Esophagus muscularis mucosa (tissue), 4 donors: ENCODE measurements around the gene MITF. TPM values are rescaled to one million over a fixed set of nuclear protein-coding genes. Genes with fewer than 3 reads are reported as not detected.

ENCODE experiments used
- DNase-seq: peaks from one replicate; pipeline ENCODE4 v3.0.0-alpha.2; 2017; ENCODE audit errors: extremely low spot score
- H3K27ac ChIP-seq, 4 donors: fragments of 200-600 bp; sonication (generic); replicated peaks in 1 of 4; 1 replicate in 3 of 4; 2 replicates in 1 of 4; pipeline ENCODE4 v1.5.1; 2016 to 2019; ENCODE audit warnings: mild to moderate bottlenecking in 1 of 4
- H3K27me3 ChIP-seq, 4 donors: fragments of 200-600 bp; sonication (generic); one replicate each; pipeline versions ENCODE4 v1.5.1 to v1.6.0; 2016 to 2019
- H3K36me3 ChIP-seq, 4 donors: fragments of 200-600 bp; sonication (generic); one replicate each; pipeline ENCODE4 v1.5.1; 2016 to 2019
- H3K4me1 ChIP-seq, 4 donors: fragments of 200-600 bp; sonication (generic); one replicate each; pipeline ENCODE4 v1.5.1; 2016 to 2019
- H3K4me3 ChIP-seq, 4 donors: fragments of 200-600 bp; sonication (generic); 1 replicate in 2 of 4; 2 replicates in 2 of 4; pipeline ENCODE4 v1.5.1; 2016 to 2019; ENCODE audit warnings: mild to moderate bottlenecking in 4 of 4, moderate library complexity in 1 of 4
- H3K9me3 ChIP-seq, 4 donors: fragments of 200-600 bp; sonication (generic); 1 replicate in 3 of 4; 2 replicates in 1 of 4; pipeline ENCODE4 v1.5.1; 2016 to 2019
- EP300 ChIP-seq: sonication (generic); formaldehyde crosslinking; IDR thresholded peaks from one replicate; pipeline ENCODE4 v1.6.1; 2017; ENCODE audit warnings: antibody characterized with exemption
- POLR2A ChIP-seq: fragments of 450-650 bp; IDR thresholded peaks from one replicate; pipeline ENCODE4 v1.6.1; 2017; ENCODE audit warnings: antibody characterized with exemption, moderate library complexity, mild to moderate bottlenecking, low read depth
- POLR2AphosphoS5 ChIP-seq, 2 donors: sonication (generic); formaldehyde crosslinking; IDR thresholded peaks; one replicate each; pipeline ENCODE4 v1.6.1; 2017; ENCODE audit warnings: antibody characterized with exemption in 2 of 2
- WGBS: methylation state at CpG from one replicate; pipeline ENCODE4 v1.1.5; 2018; 5-methylcytosine and 5-hydroxymethylcytosine counted together
- intact Hi-C: fragments of 100-400 bp; cut with DNase I; formaldehyde crosslinking; loops from one replicate; pipeline ENCODE4 v1.15.1; 2023
- total RNA-seq, 4 donors: library from RNA; depleted of rRNA; stranded (reverse); fragments of >200 nt; gene quantifications; one replicate each; pipeline versions ENCODE4 v1.1.0 to v1.2.1, GENCODE V29; 2016
- TF ChIP-seq, protein P1 (sequence below), 3 experiments: fragments of 200-600 bp in 2 of 3; fragments of 450-650 bp in 1 of 3; sonication (generic) in 2 of 3; IDR thresholded peaks; one replicate each; pipeline ENCODE4 v1.5.1; 2017 to 2019; ENCODE audit warnings: antibody characterized with exemption in 3 of 3, mild to moderate bottlenecking in 2 of 3, moderate library complexity in 1 of 3

MITF gene
- total RNA-seq, 4 donors from 2014 or later: 68.1 to 141 (median 81.2) TPM

DNA sequence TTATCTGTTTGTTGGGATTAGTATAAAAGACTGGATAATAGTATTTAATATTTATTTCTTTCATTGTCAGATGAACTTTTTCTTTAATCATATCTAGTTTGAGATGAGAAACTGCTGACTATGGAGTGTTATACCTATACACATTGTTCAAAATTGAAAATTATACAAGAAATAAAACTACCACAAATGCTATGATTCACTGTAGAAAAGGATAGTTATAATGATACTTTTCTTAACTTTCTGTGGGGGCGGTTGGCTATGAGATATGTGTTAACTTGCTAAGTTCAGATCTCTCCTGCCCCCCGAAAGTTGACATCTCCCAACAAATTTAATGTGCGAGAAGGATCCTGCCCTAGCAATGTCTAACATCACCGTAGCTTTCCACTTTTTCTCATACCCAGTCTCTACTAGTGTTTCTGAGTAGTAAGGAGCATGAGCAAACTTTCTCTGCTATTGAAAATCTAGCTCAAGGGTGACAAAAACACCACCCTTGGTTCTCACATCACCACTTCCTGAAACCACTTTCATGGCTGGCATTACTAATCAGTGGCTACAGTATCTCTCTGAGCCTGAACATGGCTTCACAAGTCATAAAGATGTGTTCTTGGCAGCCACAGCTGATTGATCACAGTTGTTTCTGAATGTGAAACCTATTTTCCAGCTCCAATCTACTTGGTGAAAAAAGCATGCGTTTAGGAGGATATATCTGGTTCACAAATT, 244.4 kb downstream of the MITF start:
- WGBS: 81% methylated on average over 5 of the region's 5 CpGs
- no peak for DNase-seq
- Histone ChIP-seq H3K9me3 (peaks cover 0 to 4% (median 2%) of the 10 kb centered on the region in 4 donors), H3K27me3 (no peaks in the 10 kb centered on the region), H3K4me1 (no peaks in the 10 kb centered on the region), H3K27ac (no peak overlapping the region), H3K4me3 (no peak overlapping the region), H3K36me3 (no peaks in the 10 kb centered on the region)
- intact Hi-C loops: no loop called here
- TF ChIP-seq EP300: no peak
- TF ChIP-seq POLR2AphosphoS5 (IDR thresholded peaks at IDR 0.05): no peak
- no peak for TF ChIP-seq POLR2A
- TF ChIP-seq, protein P1, sequence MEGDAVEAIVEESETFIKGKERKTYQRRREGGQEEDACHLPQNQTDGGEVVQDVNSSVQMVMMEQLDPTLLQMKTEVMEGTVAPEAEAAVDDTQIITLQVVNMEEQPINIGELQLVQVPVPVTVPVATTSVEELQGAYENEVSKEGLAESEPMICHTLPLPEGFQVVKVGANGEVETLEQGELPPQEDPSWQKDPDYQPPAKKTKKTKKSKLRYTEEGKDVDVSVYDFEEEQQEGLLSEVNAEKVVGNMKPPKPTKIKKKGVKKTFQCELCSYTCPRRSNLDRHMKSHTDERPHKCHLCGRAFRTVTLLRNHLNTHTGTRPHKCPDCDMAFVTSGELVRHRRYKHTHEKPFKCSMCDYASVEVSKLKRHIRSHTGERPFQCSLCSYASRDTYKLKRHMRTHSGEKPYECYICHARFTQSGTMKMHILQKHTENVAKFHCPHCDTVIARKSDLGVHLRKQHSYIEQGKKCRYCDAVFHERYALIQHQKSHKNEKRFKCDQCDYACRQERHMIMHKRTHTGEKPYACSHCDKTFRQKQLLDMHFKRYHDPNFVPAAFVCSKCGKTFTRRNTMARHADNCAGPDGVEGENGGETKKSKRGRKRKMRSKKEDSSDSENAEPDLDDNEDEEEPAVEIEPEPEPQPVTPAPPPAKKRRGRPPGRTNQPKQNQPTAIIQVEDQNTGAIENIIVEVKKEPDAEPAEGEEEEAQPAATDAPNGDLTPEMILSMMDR (IDR thresholded peaks at IDR 0.05): no peak

DNA sequence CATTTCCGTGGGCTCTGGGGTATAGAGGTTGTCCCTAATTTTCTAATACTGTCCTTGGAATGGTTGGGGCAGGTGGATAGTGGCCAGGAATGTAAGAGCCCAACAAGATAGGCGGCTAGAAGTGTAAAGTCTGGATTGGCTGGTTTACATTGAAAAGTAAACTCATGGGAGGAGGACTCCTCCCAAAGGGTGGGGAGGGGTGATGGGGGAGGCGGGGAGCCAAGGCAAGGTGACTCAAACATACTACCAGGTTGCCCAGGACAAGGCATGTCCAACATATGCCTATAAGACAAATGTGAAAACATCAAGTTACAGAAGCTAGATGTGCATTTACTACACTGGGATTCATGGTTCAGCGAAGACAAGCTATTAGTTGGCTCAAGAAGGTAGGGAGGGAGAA, 246.0 kb downstream of the MITF start:
- TF ChIP-seq, protein P1 (IDR thresholded peaks at IDR 0.05): no peak
- TF ChIP-seq EP300 (no peak), POLR2AphosphoS5 (IDR thresholded peaks at IDR 0.05) (no peak), POLR2A (no peak)
- H3K27ac ChIP-seq: no peak overlapping the region
- no peaks in the 10 kb centered on the region for H3K4me1 ChIP-seq
- H3K36me3 ChIP-seq: no peaks in the 10 kb centered on the region
- no peak overlapping the region for H3K4me3 ChIP-seq
- no peaks in the 10 kb centered on the region for H3K27me3 ChIP-seq
- intact Hi-C loops: no loop called here
- 89% methylated on average over 4 of the region's 4 CpGs for WGBS
- DNase-seq: no peak
- H3K9me3 ChIP-seq: no peaks in the 10 kb centered on the region

DNA sequence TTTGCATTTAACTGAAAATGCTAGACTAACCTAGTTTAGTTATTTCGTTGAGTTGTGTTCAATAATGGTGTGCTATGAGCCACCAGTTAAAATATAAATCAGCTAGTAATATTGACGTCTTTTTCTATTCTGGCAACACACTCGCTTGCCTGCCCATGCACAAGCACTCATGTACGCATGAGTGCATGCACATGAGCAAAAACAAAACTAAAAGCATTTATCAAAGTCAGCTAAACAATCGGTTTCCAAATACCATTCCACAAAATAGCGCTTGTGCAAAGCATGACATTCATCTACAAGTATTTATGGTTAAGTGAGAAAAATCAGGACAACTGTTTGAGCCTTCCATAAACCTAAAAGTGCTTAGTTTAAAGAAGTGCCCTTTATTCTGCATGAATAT, 247.2 kb downstream of the MITF start:
- Histone ChIP-seq H3K27ac (no peak overlapping the region), H3K9me3 (no peaks in the 10 kb centered on the region), H3K27me3 (no peaks in the 10 kb centered on the region), H3K36me3 (no peaks in the 10 kb centered on the region), H3K4me3 (no peak overlapping the region), H3K4me1 (no peaks in the 10 kb centered on the region)
- intact Hi-C loops: no loop called here
- WGBS: 82% methylated on average over 6 of the region's 6 CpGs
- TF ChIP-seq POLR2AphosphoS5 (IDR thresholded peaks at IDR 0.05): no peak
- TF ChIP-seq, protein P1 (IDR thresholded peaks at IDR 0.05): no peak
- TF ChIP-seq POLR2A: no peak
- TF ChIP-seq EP300: no peak
- no peak for DNase-seq

DNA sequence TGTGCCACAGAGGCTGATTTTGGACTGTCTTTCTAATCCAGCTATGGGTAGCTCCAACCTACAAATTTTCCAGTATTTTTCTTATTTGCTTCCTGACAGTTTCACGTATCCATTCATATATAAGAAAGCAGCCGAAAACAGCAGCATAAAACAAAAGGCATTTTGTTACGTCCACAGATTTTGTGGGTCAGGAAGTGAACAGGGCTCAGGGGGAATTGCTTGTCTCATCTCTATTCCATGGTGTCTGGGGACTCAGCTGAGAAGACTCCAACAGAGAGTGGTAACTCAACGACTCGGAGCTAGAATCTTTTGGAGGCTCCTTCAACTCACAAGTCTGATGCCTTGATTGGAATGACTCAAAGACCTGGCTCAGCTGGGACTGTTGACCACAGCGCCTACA, 248.6 kb downstream of the MITF start:
- Histone ChIP-seq H3K27ac (no peak overlapping the region), H3K4me1 (no peaks in the 10 kb centered on the region), H3K9me3 (no peaks in the 10 kb centered on the region), H3K36me3 (no peaks in the 10 kb centered on the region), H3K4me3 (no peak overlapping the region), H3K27me3 (no peaks in the 10 kb centered on the region)
- intact Hi-C loops: no loop called here
- 77% methylated on average over 5 of the region's 6 CpGs for WGBS
- TF ChIP-seq EP300 (no peak), POLR2A (no peak), POLR2AphosphoS5 (IDR thresholded peaks at IDR 0.05) (no peak)
- TF ChIP-seq, protein P1 (IDR thresholded peaks at IDR 0.05): no peak
- no peak for DNase-seq

DNA sequence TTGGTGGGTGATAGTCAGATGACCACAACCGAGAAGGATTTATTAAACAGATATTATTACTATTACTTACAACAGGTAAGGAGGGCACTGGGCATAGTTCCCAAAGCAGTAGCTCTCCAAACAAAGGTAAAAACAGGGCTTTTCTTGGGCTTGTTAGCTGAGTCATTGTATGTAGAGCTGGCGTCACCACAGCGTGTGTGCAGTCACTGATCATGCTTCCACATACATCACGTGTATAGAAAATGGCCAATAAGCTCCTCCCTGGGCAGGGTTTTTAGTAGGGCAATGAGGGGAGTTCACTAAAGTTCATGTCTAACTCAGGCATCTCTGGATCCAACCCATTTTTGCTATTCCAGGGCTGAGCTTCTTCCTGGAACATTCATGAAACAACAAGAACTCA, 254.5 kb downstream of the MITF start:
- WGBS: 96% methylated on average over 4 of the region's 4 CpGs
- TF ChIP-seq POLR2AphosphoS5 (IDR thresholded peaks at IDR 0.05) (no peak), EP300 (no peak), POLR2A (no peak)
- TF ChIP-seq, protein P1 (IDR thresholded peaks at IDR 0.05): no peak

More for the DNA sequence above, 254.5 kb downstream of the MITF start:
- DNase-seq: no peak
- Histone ChIP-seq H3K4me1 (peaks cover 9 to 19% (median 17%) of the 10 kb centered on the region in 4 donors), H3K4me3 (no peak overlapping the region), H3K36me3 (no peaks in the 10 kb centered on the region), H3K27me3 (no peaks in the 10 kb centered on the region), H3K27ac (no peak overlapping the region), H3K9me3 (no peaks in the 10 kb centered on the region)
- intact Hi-C loops: no loop called here
